ENCODE data around the gene ANOS1.

GRCh38 chrX:8760021-8760420, 28.1 kb upstream of the ANOS1 start:
- TF ChIP-seq CTCF (IDR thresholded peaks at IDR 0.05; ENCODE audit: low read length) (no peak), EZH2 (IDR thresholded peaks at IDR 0.05; ENCODE audit: borderline replicate concordance, low read length) (no peak)

Measured in OCI-LY1 (cell line).